Measurements from ENCODE around the gene NT5C2.

DNA sequence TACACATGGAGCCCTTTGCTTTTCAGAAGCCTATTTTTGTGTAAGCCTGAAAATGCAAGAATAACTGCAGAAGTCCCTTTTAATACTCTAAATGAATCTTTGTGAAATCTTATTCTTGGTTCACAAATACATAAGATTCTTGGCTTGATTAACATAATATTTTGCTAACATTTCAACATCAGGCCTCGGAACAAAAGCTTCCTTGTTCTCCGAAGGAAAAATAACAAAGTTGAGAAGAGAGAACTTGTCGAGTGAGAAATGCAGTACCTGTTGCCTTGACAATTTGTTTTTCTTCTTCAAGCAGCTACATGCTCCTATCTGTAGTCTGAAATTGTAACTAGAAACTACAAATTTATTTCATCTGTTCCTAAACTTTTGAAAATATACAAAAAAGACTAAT lies 8.5 kb downstream of the NT5C2 start:
- TF ChIP-seq, protein P1, sequence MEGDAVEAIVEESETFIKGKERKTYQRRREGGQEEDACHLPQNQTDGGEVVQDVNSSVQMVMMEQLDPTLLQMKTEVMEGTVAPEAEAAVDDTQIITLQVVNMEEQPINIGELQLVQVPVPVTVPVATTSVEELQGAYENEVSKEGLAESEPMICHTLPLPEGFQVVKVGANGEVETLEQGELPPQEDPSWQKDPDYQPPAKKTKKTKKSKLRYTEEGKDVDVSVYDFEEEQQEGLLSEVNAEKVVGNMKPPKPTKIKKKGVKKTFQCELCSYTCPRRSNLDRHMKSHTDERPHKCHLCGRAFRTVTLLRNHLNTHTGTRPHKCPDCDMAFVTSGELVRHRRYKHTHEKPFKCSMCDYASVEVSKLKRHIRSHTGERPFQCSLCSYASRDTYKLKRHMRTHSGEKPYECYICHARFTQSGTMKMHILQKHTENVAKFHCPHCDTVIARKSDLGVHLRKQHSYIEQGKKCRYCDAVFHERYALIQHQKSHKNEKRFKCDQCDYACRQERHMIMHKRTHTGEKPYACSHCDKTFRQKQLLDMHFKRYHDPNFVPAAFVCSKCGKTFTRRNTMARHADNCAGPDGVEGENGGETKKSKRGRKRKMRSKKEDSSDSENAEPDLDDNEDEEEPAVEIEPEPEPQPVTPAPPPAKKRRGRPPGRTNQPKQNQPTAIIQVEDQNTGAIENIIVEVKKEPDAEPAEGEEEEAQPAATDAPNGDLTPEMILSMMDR (IDR thresholded peaks at IDR 0.05; ENCODE audit: low read depth, low read length) = no peak
- no peak for TF ChIP-seq POLR2A (IDR thresholded peaks at IDR 0.05; ENCODE audit: extremely low read depth, insufficient read length)
- TF ChIP-seq, protein P2, sequence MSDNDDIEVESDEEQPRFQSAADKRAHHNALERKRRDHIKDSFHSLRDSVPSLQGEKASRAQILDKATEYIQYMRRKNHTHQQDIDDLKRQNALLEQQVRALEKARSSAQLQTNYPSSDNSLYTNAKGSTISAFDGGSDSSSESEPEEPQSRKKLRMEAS (IDR thresholded peaks at IDR 0.05; ENCODE audit: low read depth, low read length) = no peak
- TF ChIP-seq MYC (IDR thresholded peaks at IDR 0.05; ENCODE audit: low read depth, low read length) = no peak

Measured in NB4 (cell line).